HepG2 (cell line): ENCODE results near the gene MCF2L. TPM values are rescaled to one million over a fixed set of nuclear protein-coding genes. Genes with fewer than 3 reads are reported as not detected.
A peak's percentile ranks its signal among the peaks of the same experiment; 100 is the strongest.

Experiments
- ATF3 ChIP-seq: sonication (generic); formaldehyde crosslinking; IDR thresholded peaks from 2 replicates; pipeline ENCODE4 v1.4.0; 2020; ENCODE audit warnings: missing genetic modification reagents
- CCAR2 ChIP-seq: fragments of 200-400 bp; formaldehyde crosslinking; optimal IDR thresholded peaks from 2 replicates; pipeline ENCODE3; 2018; ENCODE audit warnings: low read depth, mild to moderate bottlenecking, low read length, moderate library complexity
- ELF1 ChIP-seq: sonication (generic); formaldehyde crosslinking; IDR thresholded peaks from 2 replicates; pipeline ENCODE4 v1.4.0; 2020; ENCODE audit warnings: missing genetic modification reagents
- ELF4 ChIP-seq: sonication (generic); formaldehyde crosslinking; IDR thresholded peaks from 2 replicates; pipeline ENCODE4 v1.5.0; 2020; ENCODE audit warnings: missing genetic modification reagents, mild to moderate bottlenecking, moderate library complexity, borderline replicate concordance
- GATAD2A ChIP-seq: IDR thresholded peaks from 2 replicates; pipeline ENCODE4 v1.6.1; 2016
- HMGXB3 ChIP-seq: sonication (generic); formaldehyde crosslinking; IDR thresholded peaks from 2 replicates; pipeline ENCODE4 v1.4.0; 2020; ENCODE audit warnings: missing genetic modification reagents, borderline replicate concordance
- ISX ChIP-seq: sonication (generic); formaldehyde crosslinking; conservative IDR thresholded peaks from 2 replicates; pipeline ENCODE4 v1.5.0; 2020; ENCODE audit warnings: missing genetic modification reagents
- NCOA1 ChIP-seq: sonication (generic); formaldehyde crosslinking; IDR thresholded peaks from 2 replicates; pipeline ENCODE4 v1.9.0; 2021; ENCODE audit warnings: missing genetic modification reagents
- NCOR1 ChIP-seq: fragments of 200-600 bp; sonication (generic); IDR thresholded peaks from 2 replicates; pipeline ENCODE4 v1.7.0; 2017; ENCODE audit warnings: antibody characterized with exemption, low read length, borderline replicate concordance
- REST ChIP-seq, 2 experiments: IDR thresholded peaks; 2 replicates each; pipeline ENCODE4 v1.6.1; 2011 to 2012; ENCODE audit warnings: low read length in 2 of 2, borderline replicate concordance in 1 of 2, low read depth in 1 of 2, mild to moderate bottlenecking in 1 of 2, moderate library complexity in 1 of 2
- RFX5 ChIP-seq: IDR thresholded peaks from 2 replicates; pipeline ENCODE4 v1.6.1; 2011; ENCODE audit warnings: low read depth, low read length, improper control_type of control experiment
- RXRB ChIP-seq: IDR thresholded peaks from 2 replicates; pipeline ENCODE4 v1.6.1; 2016; ENCODE audit warnings: borderline replicate concordance, missing genetic modification reagents, missing compliant biosample characterization
- SCMH1 ChIP-seq: sonication (generic); formaldehyde crosslinking; IDR thresholded peaks from 2 replicates; pipeline ENCODE4 v1.9.0; 2021; ENCODE audit warnings: missing genetic modification reagents, mild to moderate bottlenecking, borderline replicate concordance
- SP4 ChIP-seq: sonication (generic); formaldehyde crosslinking; IDR thresholded peaks from 2 replicates; pipeline ENCODE4 v1.8.1; 2023; ENCODE audit warnings: mild to moderate bottlenecking, missing genetic modification reagents
- ZC3H4 ChIP-seq: sonication (generic); formaldehyde crosslinking; IDR thresholded peaks from 2 replicates; pipeline ENCODE4 v1.4.0; 2020; ENCODE audit warnings: missing genetic modification reagents, borderline replicate concordance
- ZNF124 ChIP-seq: sonication (generic); formaldehyde crosslinking; IDR thresholded peaks from 2 replicates; pipeline ENCODE4 v1.4.0; 2020; ENCODE audit warnings: missing genetic modification reagents
- ZNF225 ChIP-seq: sonication (generic); formaldehyde crosslinking; IDR thresholded peaks from 2 replicates; pipeline ENCODE4 v1.4.0; 2020; ENCODE audit warnings: mild to moderate bottlenecking, missing genetic modification reagents
- ZNF230 ChIP-seq: sonication (generic); formaldehyde crosslinking; IDR thresholded peaks from 2 replicates; pipeline ENCODE4 v1.4.0; 2020; ENCODE audit warnings: mild to moderate bottlenecking, missing genetic modification reagents
- ZNF383 ChIP-seq: sonication (generic); formaldehyde crosslinking; IDR thresholded peaks from 2 replicates; pipeline ENCODE4 v1.4.0; 2020; ENCODE audit warnings: missing genetic modification reagents, mild to moderate bottlenecking, borderline replicate concordance
- ZNF556 ChIP-seq: sonication (generic); formaldehyde crosslinking; IDR thresholded peaks from 2 replicates; pipeline ENCODE4 v1.4.0; 2020; ENCODE audit warnings: mild to moderate bottlenecking, missing genetic modification reagents, borderline replicate concordance
- ZNF678 ChIP-seq: sonication (generic); formaldehyde crosslinking; IDR thresholded peaks from 2 replicates; pipeline ENCODE4 v1.4.0; 2020; ENCODE audit warnings: mild to moderate bottlenecking, missing genetic modification reagents
- ZSCAN30 ChIP-seq: sonication (generic); formaldehyde crosslinking; IDR thresholded peaks from 2 replicates; pipeline ENCODE4 v1.5.0; 2020; ENCODE audit warnings: mild to moderate bottlenecking, missing genetic modification reagents
- polyA plus RNA-seq, 8 experiments: library from polyadenylated mRNA; depleted of rRNA in 3 of 8; stranded (reverse) in 7 of 8; unstranded in 1 of 8; fragments of >200 nt; fragmentation: Illumina TruSeq in 4 of 8; extraction: Trizol in 4 of 8; gene quantifications; 2 replicates each; pipeline versions ENCODE4 v1.2.1 to v1.2.3, GENCODE V29; 2011 to 2016; ENCODE audit warnings: low read depth in 4 of 8, missing spikeins in 1 of 8, mixed read lengths in 1 of 8; ENCODE audit not compliant: insufficient read depth in 1 of 8
- total RNA-seq, 5 experiments: library from RNA; depleted of rRNA; stranded (reverse); fragments of >200 nt; fragmentation: Illumina TruSeq; extraction: Trizol; gene quantifications; 2 replicates each; pipeline ENCODE4 v1.2.3, GENCODE V29; 2016; ENCODE audit warnings: low read depth in 1 of 5

Gene MCF2L
- total and polyA plus RNA-seq, 2 of the 13 experiments (the other 11 are each of a cell fraction or from before 2014, with no cell fraction given), result 19.4 to 28.4 TPM

GRCh38 chr13:113022745-113023574 is 53.9 kb downstream of the MCF2L start (continued):
- TF ChIP-seq ZNF225 (CRISPR knock-in tag), result no peak
- peak; percentile 94 for TF ChIP-seq RXRB
- TF ChIP-seq CCAR2, result no peak
- 0 out of 2 replicates have a peak, but pooled peaks have one; percentile 52 for TF ChIP-seq ZNF556 (CRISPR knock-in tag)
- TF ChIP-seq NCOR1, result peak; percentile 84; the same call in 1 of the 2 replicates
- no peak for TF ChIP-seq ZNF383 (CRISPR knock-in tag)
- TF ChIP-seq ELF4 (CRISPR knock-in tag), result no peak
- peak; percentile 74; the same call in 1 of the 2 replicates for TF ChIP-seq ZNF124
- TF ChIP-seq ATF3 (CRISPR knock-in tag), result peak; percentile 84
- no peak for TF ChIP-seq REST (IDR thresholded peaks at IDR 0.05; ENCODE audit: borderline replicate concordance in 1 of 2, low read depth in 1 of 2, low read length in 2 of 2)
- no peak; the same call in 1 of the 2 replicates for TF ChIP-seq ELF1 (CRISPR knock-in tag)
- TF ChIP-seq ISX (CRISPR knock-in tag), result no peak
- no peak for TF ChIP-seq NCOA1
- TF ChIP-seq ZSCAN30 (CRISPR knock-in tag), result no peak
- TF ChIP-seq ZNF678 (CRISPR knock-in tag), result no peak
- TF ChIP-seq ZC3H4 (CRISPR knock-in tag), result no peak
- TF ChIP-seq RFX5, result no peak
- no peak for TF ChIP-seq SP4 (CRISPR knock-in tag)
- peak; percentile 94 for TF ChIP-seq GATAD2A (CRISPR knock-in tag)
- no peak for TF ChIP-seq SCMH1 (CRISPR knock-in tag)
- 0 out of 2 replicates have a peak, but pooled peaks have one; percentile 14 for TF ChIP-seq HMGXB3
- 0 out of 2 replicates have a peak, but pooled peaks have one; percentile 58 for TF ChIP-seq ZNF230 (CRISPR knock-in tag)
